MV-4-11 (cell line): ENCODE data around the gene SLC25A51.

Source experiments
- DNase-seq: peaks from one replicate; lab custom pipeline; 2025; lab: John Stamatoyannopoulos, UW

The SLC25A51 gene

GRCh38 chr9:37937366-37937765, 33.4 kb upstream of the SLC25A51 start:
- no peak for DNase-seq

- no peak for DNase-seq
Measured at GRCh38 chr9:37936965-37937364, 33.0 kb upstream of the SLC25A51 start.

GRCh38 chr9:37936376-37936775, 32.4 kb upstream of the SLC25A51 start:
- no peak for DNase-seq

- no peak for DNase-seq
Measured at GRCh38 chr9:37935096-37935495, 31.2 kb upstream of the SLC25A51 start.

GRCh38 chr9:37931592-37931991, 27.7 kb upstream of the SLC25A51 start:
- no peak for DNase-seq

GRCh38 chr9:37929441-37929895, 25.5 kb upstream of the SLC25A51 start:
- DNase-seq, result peak; percentile 76

GRCh38 chr9:37928552-37929430, 24.9 kb upstream of the SLC25A51 start:
- no peak for DNase-seq

GRCh38 chr9:37927601-37928551, 23.9 kb upstream of the SLC25A51 start:
- DNase-seq, result no peak

- DNase-seq, result no peak
Measured at GRCh38 chr9:37927132-37927531, 23.2 kb upstream of the SLC25A51 start.

GRCh38 chr9:37926737-37927118, 22.8 kb upstream of the SLC25A51 start:
- DNase-seq, result peak; percentile 3

- DNase-seq, result peak; percentile 79
Measured at GRCh38 chr9:37925786-37926736, 22.1 kb upstream of the SLC25A51 start.

GRCh38 chr9:37925006-37925405, 21.1 kb upstream of the SLC25A51 start:
- no peak for DNase-seq

- DNase-seq, result no peak
Measured at GRCh38 chr9:37924538-37924937, 20.6 kb upstream of the SLC25A51 start.

GRCh38 chr9:37923796-37924427, 20.0 kb upstream of the SLC25A51 start:
- DNase-seq, result no peak

- no peak for DNase-seq
Measured at GRCh38 chr9:37923118-37923795, 19.3 kb upstream of the SLC25A51 start.

GRCh38 chr9:37922363-37923117, 18.6 kb upstream of the SLC25A51 start:
- DNase-seq, result no peak

- DNase-seq, result no peak
Measured at GRCh38 chr9:37921546-37922300, 17.8 kb upstream of the SLC25A51 start.

GRCh38 chr9:37921168-37921510, 17.2 kb upstream of the SLC25A51 start:
- DNase-seq, result no peak
